Lower lobe of right lung (tissue), 2 donors: ENCODE measurements around the gene CFAP410. TPM values are rescaled to one million over a fixed set of nuclear protein-coding genes. Genes with fewer than 3 reads are reported as not detected.
A peak's percentile ranks its signal among the peaks of the same experiment; 100 is the strongest.

Experiments
- ATAC-seq, 2 donors: fragments of 200-7000 bp; cut with Tn5 transposase; one replicate each; pipeline ENCODE4 v1.9.1; 2020 to 2022; ENCODE audit warnings: mild to moderate bottlenecking in 2 of 2, moderate library complexity in 2 of 2
- DNase-seq: peaks from one replicate; pipeline ENCODE4 v3.0.0-alpha.2; 2020
- H3K27ac ChIP-seq: fragments of 200-600 bp; one replicate; pipeline ENCODE4 v1.8.0; 2022
- H3K27me3 ChIP-seq: fragments of 200-600 bp; one replicate; pipeline ENCODE4 v1.8.0; 2022; ENCODE audit warnings: low read depth
- H3K36me3 ChIP-seq: fragments of 200-600 bp; one replicate; pipeline ENCODE4 v1.8.0; 2022; ENCODE audit warnings: mild to moderate bottlenecking
- H3K4me1 ChIP-seq: fragments of 200-600 bp; one replicate; pipeline ENCODE4 v1.8.0; 2022
- H3K4me3 ChIP-seq: fragments of 200-600 bp; one replicate; pipeline ENCODE4 v1.8.0; 2022; ENCODE audit warnings: mild to moderate bottlenecking
- H3K9me3 ChIP-seq: fragments of 200-600 bp; one replicate; pipeline ENCODE4 v1.8.0; 2022
- intact Hi-C: fragments of 100-400 bp; cut with DNase I; formaldehyde crosslinking; loops from one replicate; pipeline ENCODE4 v1.11.0; 2022
- total RNA-seq: library from RNA; stranded (reverse); fragmentation: NEBNext Ultra II Directional; extraction: Animal tissue kit (Norgen Biotek cat#: 25700); gene quantifications from one replicate; pipeline ENCODE4 v1.2.1, GENCODE V29; 2021
- TF ChIP-seq, protein P1 (sequence below): fragments of 200-600 bp; IDR thresholded peaks from one replicate; pipeline ENCODE4 v1.8.0; 2022; ENCODE audit warnings: antibody characterized with exemption, mild to moderate bottlenecking
- donor health status: DM: no; HTN: yes; CAD: no; lungs with severe emphysema.

Gene CFAP410
- total RNA-seq, 1 donor from 2014 or later, result 20.3 TPM

GRCh38 chr21:44328242-44328895 is 10.8 kb downstream of the CFAP410 start:
- H3K4me3 ChIP-seq, result no peak overlapping the region
- TF ChIP-seq, protein P1, sequence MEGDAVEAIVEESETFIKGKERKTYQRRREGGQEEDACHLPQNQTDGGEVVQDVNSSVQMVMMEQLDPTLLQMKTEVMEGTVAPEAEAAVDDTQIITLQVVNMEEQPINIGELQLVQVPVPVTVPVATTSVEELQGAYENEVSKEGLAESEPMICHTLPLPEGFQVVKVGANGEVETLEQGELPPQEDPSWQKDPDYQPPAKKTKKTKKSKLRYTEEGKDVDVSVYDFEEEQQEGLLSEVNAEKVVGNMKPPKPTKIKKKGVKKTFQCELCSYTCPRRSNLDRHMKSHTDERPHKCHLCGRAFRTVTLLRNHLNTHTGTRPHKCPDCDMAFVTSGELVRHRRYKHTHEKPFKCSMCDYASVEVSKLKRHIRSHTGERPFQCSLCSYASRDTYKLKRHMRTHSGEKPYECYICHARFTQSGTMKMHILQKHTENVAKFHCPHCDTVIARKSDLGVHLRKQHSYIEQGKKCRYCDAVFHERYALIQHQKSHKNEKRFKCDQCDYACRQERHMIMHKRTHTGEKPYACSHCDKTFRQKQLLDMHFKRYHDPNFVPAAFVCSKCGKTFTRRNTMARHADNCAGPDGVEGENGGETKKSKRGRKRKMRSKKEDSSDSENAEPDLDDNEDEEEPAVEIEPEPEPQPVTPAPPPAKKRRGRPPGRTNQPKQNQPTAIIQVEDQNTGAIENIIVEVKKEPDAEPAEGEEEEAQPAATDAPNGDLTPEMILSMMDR, result no peak
- no peaks in the 10 kb centered on the region for H3K27me3 ChIP-seq
- intact Hi-C loops, result no loop called here
- H3K4me1 ChIP-seq, result no peaks in the 10 kb centered on the region
- H3K27ac ChIP-seq, result no peak overlapping the region
- DNase-seq (no peak), ATAC-seq (no peak)
- H3K36me3 ChIP-seq, result peaks cover 68% of the 10 kb centered on the region
- H3K9me3 ChIP-seq, result no peaks in the 10 kb centered on the region

GRCh38 chr21:44327603-44327974 is 11.6 kb downstream of the CFAP410 start:
- no peaks in the 10 kb centered on the region for H3K27me3 ChIP-seq
- DNase-seq (no peak), ATAC-seq (no peak)
- no peak overlapping the region for H3K4me3 ChIP-seq
- peaks cover 72% of the 10 kb centered on the region for H3K36me3 ChIP-seq
- TF ChIP-seq, protein P1, result no peak
- H3K4me1 ChIP-seq, result no peaks in the 10 kb centered on the region
- intact Hi-C loops, result no loop called here
- no peaks in the 10 kb centered on the region for H3K9me3 ChIP-seq
- H3K27ac ChIP-seq, result no peak overlapping the region

- intact Hi-C loops, result no loop called here
- DNase-seq (no peak), ATAC-seq (peak in 1 of 2 donors; percentile 2)
- Histone ChIP-seq H3K27me3 (no peaks in the 10 kb centered on the region), H3K9me3 (no peaks in the 10 kb centered on the region), H3K36me3 (peaks cover 72% of the 10 kb centered on the region), H3K4me1 (no peaks in the 10 kb centered on the region), H3K4me3 (no peak overlapping the region), H3K27ac (no peak overlapping the region)
- TF ChIP-seq, protein P1, result no peak
Measured at GRCh38 chr21:44326716-44327602, 12.2 kb downstream of the CFAP410 start.

GRCh38 chr21:44326272-44326647 is 12.9 kb downstream of the CFAP410 start:
- no peak overlapping the region for H3K27ac ChIP-seq
- H3K4me3 ChIP-seq, result no peak overlapping the region
- DNase-seq, result no peak
- H3K36me3 ChIP-seq, result peaks cover 73% of the 10 kb centered on the region
- no peaks in the 10 kb centered on the region for H3K9me3 ChIP-seq
- intact Hi-C loops, result no loop called here
- H3K27me3 ChIP-seq, result no peaks in the 10 kb centered on the region
- H3K4me1 ChIP-seq, result no peaks in the 10 kb centered on the region
- TF ChIP-seq, protein P1, result no peak
- no peak for ATAC-seq

DNA sequence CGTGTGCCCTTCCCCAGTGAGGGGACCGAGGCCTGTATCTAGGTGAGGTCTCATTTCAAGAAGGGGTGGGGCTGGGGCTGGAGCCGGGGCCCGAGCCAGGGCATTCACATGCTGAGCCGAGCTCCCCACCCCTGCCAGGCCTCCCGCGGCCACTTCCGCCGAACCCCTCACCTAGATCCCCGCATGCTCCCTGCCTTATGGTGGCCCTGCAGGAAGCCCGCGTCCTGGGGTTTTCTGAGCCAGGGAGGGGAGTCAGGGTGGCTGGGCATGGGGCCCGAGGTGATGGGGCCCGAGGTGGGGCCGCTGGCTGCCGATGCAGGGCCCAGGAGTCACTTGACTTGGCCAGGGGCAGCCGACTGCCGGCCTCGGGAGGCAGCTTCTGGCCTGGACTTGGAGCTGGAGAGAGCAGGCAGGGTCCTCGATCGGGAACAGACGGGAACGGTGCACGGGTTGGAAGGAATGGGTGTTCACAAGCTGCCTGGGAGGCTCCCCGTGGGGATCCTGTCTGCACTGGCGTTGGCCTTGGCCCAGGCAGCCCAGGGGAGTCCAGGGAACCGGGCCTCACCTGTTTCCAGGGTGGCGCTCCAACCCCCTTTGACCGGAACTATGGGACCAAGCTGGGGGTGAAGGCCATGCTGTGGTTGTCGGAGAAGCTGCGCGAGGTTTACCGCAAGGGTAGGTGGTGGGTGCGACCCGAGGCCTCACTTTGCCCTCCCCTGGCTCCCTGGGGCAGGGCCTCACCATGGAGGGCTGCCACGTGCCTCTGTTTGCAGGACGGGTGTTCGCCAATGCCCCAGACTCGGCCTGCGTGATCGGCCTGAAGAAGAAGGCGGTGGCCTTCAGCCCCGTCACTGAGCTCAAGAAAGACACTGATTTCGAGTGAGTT is 13.6 kb downstream of the CFAP410 start:
- Histone ChIP-seq H3K27ac (no peak overlapping the region), H3K27me3 (no peaks in the 10 kb centered on the region), H3K36me3 (peaks cover 71% of the 10 kb centered on the region), H3K9me3 (no peaks in the 10 kb centered on the region), H3K4me1 (no peaks in the 10 kb centered on the region), H3K4me3 (no peak overlapping the region)
- TF ChIP-seq, protein P1, result no peak
- ATAC-seq (no peak), DNase-seq (no peak)
- intact Hi-C loops, result no loop called here
